ENCODE results near the gene CPVL.

DNA sequence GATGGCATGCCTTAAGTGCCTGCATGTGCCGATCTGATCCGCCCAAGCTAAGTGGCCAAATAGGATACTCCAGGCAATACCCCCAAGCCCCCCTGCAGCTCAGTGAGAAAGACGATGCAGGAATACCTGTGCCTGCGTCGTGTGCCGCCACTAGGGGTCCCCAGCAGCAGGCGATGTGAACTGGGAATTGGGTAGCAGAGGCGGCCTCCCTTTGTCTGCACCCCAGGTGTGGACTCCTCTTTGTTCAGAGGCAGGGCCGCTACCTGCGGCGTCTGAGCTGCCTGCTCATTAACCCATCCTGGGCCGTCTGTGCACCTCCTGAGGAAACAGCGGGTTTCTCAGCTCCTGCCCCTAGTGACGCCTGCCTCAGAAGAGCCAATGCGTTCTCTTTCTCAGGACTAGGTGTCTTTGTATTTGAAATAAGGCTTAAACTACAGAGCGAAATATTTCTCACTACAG is 43.4 kb upstream of the CPVL start:
- peak; percentile 95 for TF ChIP-seq CTCF (conservative IDR thresholded peaks at IDR 0.05)
- TF ChIP-seq ZFX (IDR thresholded peaks at IDR 0.05) = no peak

Data from C4-2B (cell line).